ENCODE measurements around the gene ADCY4. TPM values are rescaled to one million over a fixed set of nuclear protein-coding genes. Genes with fewer than 3 reads are reported as not detected.
A peak's percentile ranks its signal among the peaks of the same experiment; 100 is the strongest.

The ADCY4 gene
- total and polyA plus RNA-seq, 2 of the 13 experiments (the other 11 are each of a cell fraction or from before 2014, with no cell fraction given) = 0.03 TPM; not detected in 1

- ChIA-PET CTCF (ENCODE audit: low intra/inter-chr PET ratio, low total read pairs) (no interaction called here), POLR2A (interaction anchor here (0.7 to 1.4 kb wide), 4 partner anchors 91 to 225 kb away, joined by 3 to 5 read pairs (median 4); partner anchors contain the start of gene KHNYN)
- WGBS (ENCODE audit: low lambda C conversion rate) = 56% methylated on average over 14 of the region's 14 CpGs
- FAIRE-seq (no peak), DNase-seq (ENCODE audit: low spot score) (no peak), ATAC-seq (peak; percentile 2; the same call in 1 of the 3 replicates)
- Histone ChIP-seq H3K4me1 (ENCODE audit: insufficient read depth, low read length) (peaks cover 21% of the 10 kb centered on the region), H3K27ac (ENCODE audit: extremely low read length, insufficient read depth, low read length) (no peak overlapping the region), H3K4me2 (ENCODE audit: low read depth, low read length) (no peak overlapping the region), H4K20me1 (ENCODE audit: insufficient read depth, low read length) (no peaks in the 10 kb centered on the region), H3K79me2 (ENCODE audit: insufficient read depth, low read length) (no peaks in the 10 kb centered on the region), H3K36me3 (replicated peaks in 1 of 2; ENCODE audit: control insufficient read depth in 1 of 2, insufficient read depth in 2 of 2, low read length in 2 of 2) (no peaks in the 10 kb centered on the region), H2AFZ (ENCODE audit: low read length) (no peak overlapping the region), H3K4me3 (replicated peaks in 1 of 3; ENCODE audit: insufficient read depth in 1 of 3, low read depth in 2 of 3, low read length in 3 of 3) (no peak overlapping the region), H3K9ac (ENCODE audit: insufficient read depth, low read depth, low read length) (no peak overlapping the region), H3K27me3 (ENCODE audit: control insufficient read depth in 1 of 2, insufficient read depth in 2 of 2, low read length in 2 of 2) (peaks cover 13 to 64% of the 10 kb centered on the region in 2 experiments; a peak in 4 of 5 replicates), H3K9me3 (ENCODE audit: low read length) (no peaks in the 10 kb centered on the region)
- in situ Hi-C loops (cut with HindIII; ENCODE audit: extremely low pct_ligation_motif_present, low pct_unique_long_range_greater_than_20kb) = no loop called here
- intact Hi-C loops (cut with micrococcal nuclease; ENCODE audit: unreplicated experiment) = no loop called here
- 0 out of 2 replicates have a peak, but pooled peaks have one; percentile 9 for TF ChIP-seq DNMT1 (CRISPR knock-in tag; IDR thresholded peaks at IDR 0.05)
- peak; percentile 42; the same call in 1 of the 2 replicates for TF ChIP-seq MTA1 (CRISPR knock-in tag; IDR thresholded peaks at IDR 0.05; ENCODE audit: borderline replicate concordance)
- no peak for TF ChIP-seq ZNF234 (CRISPR knock-in tag; conservative IDR thresholded peaks at IDR 0.05)
- TF ChIP-seq MIER3 (CRISPR knock-in tag; IDR thresholded peaks at IDR 0.05; ENCODE audit: borderline replicate concordance) = no peak
- no peak for TF ChIP-seq CENPT (CRISPR knock-in tag; IDR thresholded peaks at IDR 0.05; ENCODE audit: low read depth)
- peak; percentile 70; the same call in 1 of the 2 replicates for TF ChIP-seq EED (CRISPR knock-in tag; IDR thresholded peaks at IDR 0.05)
- no peak for TF ChIP-seq HMGXB3 (CRISPR knock-in tag; IDR thresholded peaks at IDR 0.05; ENCODE audit: borderline replicate concordance)
- no peak for TF ChIP-seq ZNF577 (CRISPR knock-in tag; IDR thresholded peaks at IDR 0.05; ENCODE audit: borderline replicate concordance, low read depth)
- BruUV-seq (replicated peaks) = no TSS peak
These were observed 4.0 kb upstream of the ADCY4 start for GRCh38 chr14:24338843-24339242.

Measured in HepG2 (cell line).